Inflammatory macrophage treated with lipopolysaccharide for 1 hour (primary cell): Measurements from ENCODE around the gene FLACC1.
"Not testable (repeated sequence)": the region's sequence is repeated elsewhere in the genome, so short reads cannot be mapped to it uniquely, and the experiment has no call there.

ENCODE experiments used
- DNase-seq, 2 donors: peaks; one replicate each; pipeline ENCODE4 v3.0.0-alpha.2; 2020 to 2022

The FLACC1 gene

GRCh38 chr2:201348758-201349157 lies 8.4 kb downstream of the FLACC1 start:
- DNase-seq, result no peak

GRCh38 chr2:201347138-201347537 lies 10.0 kb downstream of the FLACC1 start:
- DNase-seq, result no peak

GRCh38 chr2:201345625-201346213 lies 11.4 kb downstream of the FLACC1 start:
- DNase-seq, result no peak

- DNase-seq, result no peak
These were observed 12.3 kb downstream of the FLACC1 start for GRCh38 chr2:201344663-201345366.

GRCh38 chr2:201343559-201343958 lies 13.6 kb downstream of the FLACC1 start:
- DNase-seq, result no peak

GRCh38 chr2:201342923-201343322 lies 14.2 kb downstream of the FLACC1 start:
- DNase-seq, result no peak

- DNase-seq, result no peak
These were observed 27.7 kb downstream of the FLACC1 start for GRCh38 chr2:201329409-201329808.

GRCh38 chr2:201327678-201328077 lies 29.5 kb downstream of the FLACC1 start:
- no peak for DNase-seq

- DNase-seq, result no peak
These were observed 34.4 kb downstream of the FLACC1 start for GRCh38 chr2:201322772-201323171.

- no peak for DNase-seq
These were observed 36.4 kb downstream of the FLACC1 start for GRCh38 chr2:201320701-201321100.

- DNase-seq, result no peak
These were observed 36.9 kb downstream of the FLACC1 start for GRCh38 chr2:201320257-201320656.

GRCh38 chr2:201319511-201319910 lies 37.6 kb downstream of the FLACC1 start:
- DNase-seq, result no peak

GRCh38 chr2:201313362-201313761 lies 43.8 kb downstream of the FLACC1 start:
- no peak for DNase-seq

GRCh38 chr2:201308914-201309313 lies 48.2 kb downstream of the FLACC1 start:
- no peak for DNase-seq

- no peak for DNase-seq
These were observed 49.3 kb downstream of the FLACC1 start for GRCh38 chr2:201307876-201308275.

- DNase-seq, result not testable (repeated sequence)
These were observed 57.2 kb downstream of the FLACC1 start for GRCh38 chr2:201299929-201300328.

- no peak for DNase-seq
These were observed 58.6 kb downstream of the FLACC1 start for GRCh38 chr2:201298462-201299052.

GRCh38 chr2:201290457-201291148 lies 66.5 kb downstream of the FLACC1 start:
- DNase-seq, result not testable (repeated sequence)

GRCh38 chr2:201285499-201285898 lies 71.6 kb downstream of the FLACC1 start:
- no peak for DNase-seq

GRCh38 chr2:201280191-201281040 lies 76.7 kb downstream of the FLACC1 start:
- DNase-seq, result no peak

GRCh38 chr2:201279079-201279478 lies 78.1 kb downstream of the FLACC1 start:
- no peak for DNase-seq

GRCh38 chr2:201276511-201276910 lies 80.6 kb downstream of the FLACC1 start:
- no peak for DNase-seq

- DNase-seq, result no peak
These were observed 81.2 kb downstream of the FLACC1 start for GRCh38 chr2:201275990-201276389.
